HTERT RPE-1 (cell line): ENCODE data around the gene BUB1.
"Not testable (repeated sequence)": the region's sequence is repeated elsewhere in the genome, so short reads cannot be mapped to it uniquely, and the experiment has no call there.

Experiments used
- in situ Hi-C: fragments of 300-500 bp; cut with MboI; formaldehyde crosslinking; loops from 4 replicates; pipeline ENCODE4 v1.14.3; 2020; ENCODE audit warnings: low sequenced_read_pairs

Gene BUB1

GRCh38 chr2:110608788-110609502 is 68.9 kb downstream of the BUB1 start:
- in situ Hi-C loops: not testable (repeated sequence)

DNA sequence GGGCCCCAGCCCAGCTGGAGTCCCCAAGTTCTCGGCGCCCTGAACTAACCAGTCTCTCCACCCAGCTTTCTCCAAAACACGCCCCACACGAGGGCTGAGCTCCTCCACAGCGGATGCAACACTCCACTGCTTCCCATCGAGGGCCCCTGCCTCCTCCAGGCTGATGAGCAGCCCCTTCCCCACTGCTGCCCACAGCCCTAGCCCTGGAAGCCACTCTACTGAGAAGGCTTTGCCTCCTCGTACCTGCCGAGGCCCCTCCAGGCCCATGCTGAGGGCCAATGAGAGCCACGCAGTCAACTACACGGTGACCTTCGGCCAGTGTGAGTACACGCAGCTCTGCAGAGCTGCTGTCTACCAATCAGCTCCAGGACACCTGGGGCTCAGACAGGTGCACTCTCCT is 72.8 kb downstream of the BUB1 start:
- in situ Hi-C loops: not testable (repeated sequence)

GRCh38 chr2:110603917-110604591 is 73.8 kb downstream of the BUB1 start:
- in situ Hi-C loops: not testable (repeated sequence)

DNA sequence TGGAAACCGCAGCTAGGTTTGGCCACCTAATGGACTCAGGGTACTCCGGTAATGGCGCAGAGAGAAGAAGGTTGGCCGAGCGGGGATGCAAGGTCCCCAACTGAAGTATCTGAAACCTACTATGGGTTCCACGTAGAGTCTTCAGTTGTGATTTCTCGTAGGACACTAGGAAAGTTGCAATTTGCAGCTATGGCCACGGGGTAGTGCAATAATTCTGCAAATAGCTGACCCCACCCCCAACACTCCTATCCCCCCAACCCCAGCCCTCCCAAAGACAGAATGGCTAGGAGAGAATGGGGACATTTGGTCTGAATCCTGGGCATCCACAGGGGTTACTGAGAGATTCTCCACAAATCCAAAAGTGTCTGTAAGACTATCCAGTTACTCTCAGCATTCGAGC is 75.7 kb downstream of the BUB1 start:
- in situ Hi-C loops: not testable (repeated sequence)

GRCh38 chr2:110591973-110592372 is 85.9 kb downstream of the BUB1 start:
- in situ Hi-C loops: not testable (repeated sequence)

DNA sequence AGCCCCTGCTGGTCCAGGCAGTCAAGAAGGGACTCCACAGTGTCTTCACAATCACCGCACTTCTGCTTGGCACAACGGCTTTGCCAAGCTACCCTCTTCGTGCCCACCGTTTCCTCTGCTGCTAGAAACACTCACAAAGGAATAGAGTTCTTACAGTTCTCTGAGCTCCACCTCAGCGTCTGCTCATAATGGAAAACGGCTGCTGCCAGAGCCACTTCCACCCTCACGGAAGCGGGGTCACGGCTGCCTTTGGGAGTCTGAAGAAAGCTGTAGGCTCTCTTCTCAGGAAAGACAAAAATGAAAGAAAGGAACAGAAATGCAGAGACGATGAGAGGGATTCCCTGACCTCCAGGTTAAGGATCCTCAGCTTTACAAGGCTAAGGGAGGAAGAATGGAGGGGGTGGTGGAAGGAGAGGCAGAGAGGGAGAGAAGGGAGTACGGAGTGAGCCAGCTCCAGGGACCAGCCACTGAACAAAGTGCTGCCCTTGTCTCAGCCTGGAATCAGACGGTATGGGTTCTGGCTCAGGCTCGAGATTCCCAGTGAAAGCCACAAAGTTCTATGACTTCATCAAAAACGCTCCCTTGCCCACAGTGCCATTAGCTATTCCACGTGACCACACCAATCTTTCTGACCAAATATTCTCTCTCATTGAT is 88.1 kb downstream of the BUB1 start:
- in situ Hi-C loops: not testable (repeated sequence)

DNA sequence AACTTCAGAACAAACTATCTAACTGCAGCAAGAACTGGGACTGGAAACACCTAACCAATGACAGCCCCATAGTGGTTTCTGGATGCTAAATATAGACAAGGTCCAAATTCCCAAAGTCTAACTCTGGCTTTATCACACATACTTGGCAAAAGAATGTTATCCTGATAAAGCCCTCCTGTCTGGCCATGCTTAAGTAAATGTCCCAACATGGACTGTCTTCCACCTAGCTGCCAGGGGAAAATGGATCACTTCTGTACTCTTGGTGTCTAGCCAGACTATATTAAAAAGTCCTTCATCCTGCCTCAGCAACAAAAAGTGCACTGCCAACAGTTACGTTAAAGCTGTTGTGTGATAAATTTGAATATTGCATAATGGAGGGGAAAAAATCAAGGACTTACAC is 89.3 kb downstream of the BUB1 start:
- in situ Hi-C loops: not testable (repeated sequence)
